HG03039 (cell line): Measurements from ENCODE around the gene FAM170B.
A peak's percentile ranks its signal among the peaks of the same experiment; 100 is the strongest.

Experiments used
- ATAC-seq: cut with Tn5 transposase; IDR thresholded peaks from one replicate; pipeline ENCODE4 v1.9.1; 2021; ENCODE audit warnings: mild to moderate bottlenecking, moderate library complexity; ENCODE audit not compliant: unreplicated experiment

Gene FAM170B

GRCh38 chr10:49133706-49134248, at the start of gene FAM170B:
Gene FAM170B (minus strand): TSS chr10:49134021. CDS start chr10:49133918, 103 bp downstream.
- no peak for ATAC-seq

- ATAC-seq, result no peak
These were observed 49.0 kb upstream of the FAM170B start for GRCh38 chr10:49182776-49183175.

- ATAC-seq, result no peak
These were observed 46.6 kb upstream of the FAM170B start for GRCh38 chr10:49180444-49180860.

GRCh38 chr10:49179699-49180443, 46.0 kb upstream of the FAM170B start:
- ATAC-seq, result no peak

- ATAC-seq, result no peak
These were observed 45.0 kb upstream of the FAM170B start for GRCh38 chr10:49178489-49179471.

- ATAC-seq, result peak; percentile 80
These were observed 43.9 kb upstream of the FAM170B start for GRCh38 chr10:49177391-49178355.

GRCh38 chr10:49176310-49177268, 42.8 kb upstream of the FAM170B start:
- peak; percentile 1 for ATAC-seq

GRCh38 chr10:49175587-49176309, 41.9 kb upstream of the FAM170B start:
- no peak for ATAC-seq

GRCh38 chr10:49174926-49175500, 41.2 kb upstream of the FAM170B start:
- ATAC-seq, result no peak

- no peak for ATAC-seq
These were observed 40.6 kb upstream of the FAM170B start for GRCh38 chr10:49174261-49174925.

GRCh38 chr10:49173853-49174252, 40.0 kb upstream of the FAM170B start:
- no peak for ATAC-seq

GRCh38 chr10:49173201-49173772, 39.5 kb upstream of the FAM170B start:
- no peak for ATAC-seq

- no peak for ATAC-seq
These were observed 38.9 kb upstream of the FAM170B start for GRCh38 chr10:49172777-49173132.

- ATAC-seq, result no peak
These were observed 38.4 kb upstream of the FAM170B start for GRCh38 chr10:49172061-49172776.

GRCh38 chr10:49171326-49172060, 37.7 kb upstream of the FAM170B start:
- no peak for ATAC-seq
